Activated T-cell treated with anti-CD3 and anti-CD28 coated beads, Interleukin-2, amount 50 U/mL, for 4 hours (primary cell): ENCODE measurements around the gene SERBP1. TPM values are rescaled to one million over a fixed set of nuclear protein-coding genes. Genes with fewer than 3 reads are reported as not detected.
A peak's percentile ranks its signal among the peaks of the same experiment; 100 is the strongest.

ENCODE experiments used
- ATAC-seq, 2 donors: fragments of 200-7000 bp; cut with Tn5 transposase; one replicate each; pipeline ENCODE4 v1.10.0; 2021
- DNase-seq: peaks from one replicate; pipeline ENCODE4 v3.0.0-alpha.2; 2020
- H3K27me3 Mint-ChIP-seq: one replicate; pipeline ENCODE4 v1.8.0; 2021; ENCODE audit warnings: low read depth, mixed read lengths
- H3K36me3 Mint-ChIP-seq: one replicate; pipeline ENCODE4 v1.8.0; 2022; ENCODE audit warnings: mixed read lengths; ENCODE audit not compliant: insufficient read depth
- H3K4me1 Mint-ChIP-seq: one replicate; pipeline ENCODE4 v1.8.0; 2021; ENCODE audit warnings: low read depth, mixed read lengths
- H3K4me3 Mint-ChIP-seq: one replicate; pipeline ENCODE4 v1.8.0; 2021; ENCODE audit warnings: mild to moderate bottlenecking, moderate library complexity, mixed read lengths
- H3K9me3 Mint-ChIP-seq: one replicate; pipeline ENCODE4 v1.8.0; 2021; ENCODE audit warnings: mixed read lengths
- total RNA-seq, 3 donors: library from RNA; stranded (reverse); gene quantifications; one replicate each; pipeline ENCODE4 v1.2.1, GENCODE V29; 2021

SERBP1 gene
- 100 to 1,000 TPM; 753 to 907 (median 821) TPM for total RNA-seq

DNA sequence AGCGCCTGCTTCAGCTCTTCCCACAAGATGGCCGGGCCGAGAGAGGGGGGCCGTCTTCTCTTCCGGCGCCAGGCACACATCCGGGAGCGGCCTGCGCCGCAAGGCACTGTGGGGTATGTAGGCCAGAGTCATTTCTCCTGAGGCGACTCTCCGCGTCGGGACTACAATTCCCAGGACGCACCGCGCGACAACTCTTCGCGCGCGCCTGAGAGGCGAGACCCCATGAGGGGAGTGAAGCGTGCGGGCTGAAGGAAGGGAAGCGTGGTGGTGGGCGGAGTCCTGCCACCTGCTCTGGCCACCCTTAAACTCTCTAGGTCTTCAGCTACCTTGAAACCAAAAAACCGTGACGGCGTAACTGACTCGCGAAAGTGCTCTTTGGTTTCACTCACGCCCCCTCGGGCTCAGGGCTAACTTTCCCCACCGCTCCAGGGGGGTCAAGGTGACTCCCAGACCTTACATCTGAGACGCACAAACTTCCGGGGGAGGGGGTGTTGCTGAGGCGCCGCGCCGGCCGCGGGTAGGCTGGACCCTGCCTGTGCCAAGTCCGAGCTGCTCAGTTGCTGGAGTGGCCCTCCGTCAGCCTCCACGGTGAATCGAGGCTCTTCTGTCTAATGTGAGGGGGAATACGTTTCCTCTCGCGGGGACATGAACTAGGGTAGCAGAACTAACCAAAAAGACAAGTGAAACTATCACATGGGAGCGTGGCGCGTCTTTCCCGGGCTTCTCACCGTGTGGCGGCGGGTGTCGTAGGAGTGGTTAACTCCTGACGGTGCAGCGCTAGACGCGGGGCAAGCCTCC, at the start of gene SERBP1:
Gene SERBP1, minus strand, starts transcription at position 45 of the 798 bp plus-strand sequence. CDS start 102 bp downstream, outside the sequence.
- ATAC-seq (peak; percentile 86 to 90), DNase-seq (peak; percentile 92)
- H3K4me3 Mint-ChIP-seq: peak within 1 kb of the TSS; percentile 100
- no peaks in the 10 kb centered on the region for H3K27me3 Mint-ChIP-seq
- no peaks in the 10 kb centered on the region for H3K9me3 Mint-ChIP-seq
- peaks cover 42% of the 10 kb centered on the region for H3K4me1 Mint-ChIP-seq
- peaks cover 37% of the 10 kb centered on the region for H3K36me3 Mint-ChIP-seq

DNA sequence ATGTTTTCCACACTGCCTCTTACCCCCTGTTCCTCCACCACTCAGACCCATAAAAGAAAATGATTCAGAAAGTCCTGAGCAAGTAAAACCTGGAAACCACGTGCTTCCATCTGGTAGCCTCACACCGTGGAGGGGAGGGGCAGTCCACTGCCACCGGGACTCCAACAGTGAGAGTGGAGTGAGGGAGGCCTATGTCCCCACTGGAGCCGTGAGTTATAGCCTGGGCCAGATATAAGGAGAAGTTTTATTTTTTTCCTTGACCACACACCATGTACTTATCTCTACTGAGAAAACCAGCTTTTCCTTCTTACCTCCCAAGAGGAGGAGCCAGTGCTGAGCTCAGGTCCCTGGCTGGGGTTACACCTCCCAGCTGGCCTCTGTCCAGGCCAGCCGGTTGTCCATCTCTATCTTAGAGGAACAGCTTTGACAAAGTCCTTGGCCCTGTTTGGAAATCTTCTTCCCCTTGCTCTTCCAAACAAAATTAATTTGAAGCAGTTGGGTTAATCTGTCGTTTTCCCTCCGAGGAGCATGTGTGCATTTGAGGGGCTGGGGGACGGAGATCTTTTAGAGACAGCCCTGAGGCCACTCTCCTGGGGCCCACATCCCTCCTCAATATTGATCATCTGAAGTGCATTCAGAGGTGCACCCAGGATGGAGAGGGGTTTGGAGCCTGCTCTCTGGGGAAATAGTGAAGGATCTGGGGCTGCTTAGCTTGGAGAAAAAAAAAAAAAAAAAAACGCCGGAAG, 49.1 kb upstream of the SERBP1 start:
- H3K27me3 Mint-ChIP-seq: peaks cover 3% of the 10 kb centered on the region
- no peaks in the 10 kb centered on the region for H3K9me3 Mint-ChIP-seq
- no peak overlapping the region for H3K4me3 Mint-ChIP-seq
- H3K4me1 Mint-ChIP-seq: no peaks in the 10 kb centered on the region
- no peaks in the 10 kb centered on the region for H3K36me3 Mint-ChIP-seq
- ATAC-seq (peak; percentile 43 to 48), DNase-seq (no peak)

DNA sequence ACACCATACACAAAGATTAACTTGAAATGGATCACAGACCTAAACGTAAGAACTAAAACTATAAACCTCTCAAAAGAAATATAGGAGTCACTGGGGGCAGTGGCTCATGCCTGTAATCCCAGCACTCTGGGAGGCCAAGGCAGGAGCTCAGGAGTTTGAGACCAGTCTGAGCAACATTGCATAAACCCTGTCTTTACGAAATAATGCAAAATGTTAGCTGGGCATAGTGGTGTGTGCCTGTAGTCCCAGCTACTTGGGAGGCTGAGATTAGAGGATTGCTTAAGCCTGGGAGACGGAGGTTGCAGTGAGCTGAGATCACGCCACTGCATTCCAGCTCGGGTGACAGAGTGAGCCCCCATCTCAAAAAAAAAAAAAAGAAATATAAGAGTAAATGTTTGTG, 46.7 kb upstream of the SERBP1 start:
- ATAC-seq (no peak), DNase-seq (no peak)
- no peak overlapping the region for H3K4me3 Mint-ChIP-seq
- no peaks in the 10 kb centered on the region for H3K4me1 Mint-ChIP-seq
- H3K36me3 Mint-ChIP-seq: no peaks in the 10 kb centered on the region
- peaks cover 3% of the 10 kb centered on the region for H3K27me3 Mint-ChIP-seq
- no peaks in the 10 kb centered on the region for H3K9me3 Mint-ChIP-seq

DNA sequence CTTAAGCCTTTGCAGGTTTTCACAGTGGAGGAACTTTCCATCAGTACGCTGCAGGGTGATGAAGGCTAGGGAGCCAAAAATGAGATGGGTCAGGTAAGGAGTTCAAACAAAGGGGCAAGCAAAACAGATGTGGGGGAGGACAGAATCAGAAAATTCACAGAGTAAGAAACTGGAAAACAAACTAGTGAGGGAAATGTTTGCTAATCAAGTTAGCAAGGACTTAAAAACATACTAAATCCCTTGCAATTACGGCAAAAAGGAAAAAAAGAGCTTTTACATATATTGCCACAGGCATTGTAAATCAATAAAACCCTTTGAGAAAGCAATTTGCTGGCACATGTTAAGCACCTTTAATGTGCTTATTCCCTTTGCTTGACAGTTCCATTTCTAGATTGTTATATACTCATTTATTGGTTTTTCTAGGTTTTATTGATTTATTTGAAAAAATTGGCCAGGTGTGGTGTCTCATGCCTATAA, 45.8 kb upstream of the SERBP1 start:
- ATAC-seq (no peak), DNase-seq (no peak)
- Mint-ChIP-seq H3K36me3 (no peaks in the 10 kb centered on the region), H3K9me3 (no peaks in the 10 kb centered on the region), H3K4me1 (no peaks in the 10 kb centered on the region), H3K27me3 (peaks cover 3% of the 10 kb centered on the region), H3K4me3 (no peak overlapping the region)

DNA sequence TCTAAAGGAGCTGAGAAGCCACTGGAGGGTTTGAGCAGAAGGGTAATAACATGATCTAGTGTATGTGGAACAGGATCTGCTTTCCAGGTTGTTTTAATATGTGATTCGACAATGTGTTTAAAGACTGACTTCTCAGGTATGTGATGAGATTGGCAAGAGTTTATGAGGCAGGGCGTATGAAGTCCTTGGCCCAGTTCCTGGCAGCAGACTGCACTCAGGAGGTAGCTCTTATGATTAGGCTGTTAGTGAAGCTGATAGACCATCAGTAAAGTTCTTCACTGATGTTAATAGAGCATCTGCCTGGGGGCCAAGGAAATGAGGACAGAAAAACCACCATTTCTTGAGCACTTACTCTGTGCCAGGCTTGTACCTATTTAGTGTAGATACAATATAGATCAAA, 41.9 kb upstream of the SERBP1 start:
- ATAC-seq (no peak), DNase-seq (no peak)
- H3K36me3 Mint-ChIP-seq: no peaks in the 10 kb centered on the region
- H3K4me1 Mint-ChIP-seq: no peaks in the 10 kb centered on the region
- H3K27me3 Mint-ChIP-seq: peaks cover 3% of the 10 kb centered on the region
- no peaks in the 10 kb centered on the region for H3K9me3 Mint-ChIP-seq
- H3K4me3 Mint-ChIP-seq: no peak overlapping the region

DNA sequence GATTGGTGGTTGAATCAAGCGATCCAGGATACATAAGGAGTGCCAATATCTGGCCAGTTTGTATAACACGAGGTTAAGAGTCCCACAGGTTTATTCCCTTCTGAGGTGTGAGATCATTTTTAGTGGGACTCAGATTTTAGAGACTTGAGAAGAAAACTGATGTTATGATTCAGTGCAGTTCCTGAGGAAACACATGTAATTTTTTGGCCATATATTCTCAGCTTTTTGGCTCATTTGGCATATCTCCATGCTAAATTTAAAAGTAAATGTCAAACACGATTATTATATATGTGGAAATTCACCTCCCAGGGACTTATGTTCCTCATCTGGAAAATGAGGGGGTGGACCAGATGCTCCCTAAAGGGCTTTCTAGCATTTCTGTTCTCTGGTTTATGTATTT, 39.2 kb upstream of the SERBP1 start:
- Mint-ChIP-seq H3K4me3 (no peak overlapping the region), H3K4me1 (no peaks in the 10 kb centered on the region), H3K27me3 (no peaks in the 10 kb centered on the region), H3K9me3 (no peaks in the 10 kb centered on the region), H3K36me3 (no peaks in the 10 kb centered on the region)
- ATAC-seq: no peak
- no peak for DNase-seq

DNA sequence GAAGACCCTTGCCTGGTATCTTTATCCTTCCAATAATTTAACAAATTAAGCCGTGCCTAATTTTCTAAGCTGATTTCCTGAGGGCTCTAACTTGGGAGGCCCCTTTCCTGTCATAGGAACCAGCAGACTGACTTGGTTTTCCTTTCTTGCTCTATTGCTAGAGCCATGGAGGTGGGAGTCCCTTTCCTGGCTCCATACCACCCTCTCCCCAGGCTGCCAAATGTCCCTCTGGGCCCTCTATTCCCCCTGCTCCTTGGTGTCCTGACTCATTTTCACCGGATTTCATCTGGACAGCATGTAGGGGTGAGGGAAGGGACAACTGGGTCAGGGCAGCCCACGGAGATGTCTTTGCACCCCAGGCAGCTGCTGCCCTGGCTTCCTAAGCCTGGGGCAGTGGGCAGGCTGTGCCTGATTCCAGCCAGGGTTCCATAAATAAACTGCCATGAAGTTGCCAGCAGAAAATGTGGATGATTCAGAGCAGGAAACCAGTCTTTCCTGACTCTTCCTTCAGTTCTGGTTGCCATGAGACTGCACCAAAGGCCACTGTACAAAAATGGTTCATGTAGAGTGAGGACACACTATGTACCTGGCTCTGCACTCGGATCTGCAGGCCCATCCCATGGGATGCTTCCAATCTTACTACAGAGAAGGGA, 38.0 kb upstream of the SERBP1 start:
- DNase-seq (no peak), ATAC-seq (no peak)
- Mint-ChIP-seq H3K4me3 (no peak overlapping the region), H3K4me1 (no peaks in the 10 kb centered on the region), H3K9me3 (no peaks in the 10 kb centered on the region), H3K27me3 (no peaks in the 10 kb centered on the region), H3K36me3 (no peaks in the 10 kb centered on the region)

DNA sequence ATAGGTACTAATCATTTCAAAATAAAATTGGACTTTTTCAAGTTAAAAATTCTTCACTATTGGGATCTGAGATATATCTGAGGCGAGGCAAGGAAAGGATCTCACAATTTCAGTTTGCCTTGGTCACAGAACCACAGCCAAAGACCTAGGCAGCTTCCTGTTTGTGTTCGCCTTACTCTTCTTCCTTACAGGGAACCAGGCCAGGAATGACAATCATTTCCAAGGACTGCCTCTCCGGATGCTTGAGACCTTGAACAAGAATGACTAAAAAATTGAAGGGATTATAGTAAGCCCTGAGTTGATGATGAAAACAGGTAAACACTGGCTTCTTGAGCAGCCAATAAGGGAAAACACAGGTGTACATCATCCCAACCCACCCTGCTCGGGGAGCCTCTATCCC, 35.2 kb upstream of the SERBP1 start:
- no peaks in the 10 kb centered on the region for H3K36me3 Mint-ChIP-seq
- ATAC-seq (no peak), DNase-seq (no peak)
- no peaks in the 10 kb centered on the region for H3K27me3 Mint-ChIP-seq
- H3K4me3 Mint-ChIP-seq: no peak overlapping the region
- H3K9me3 Mint-ChIP-seq: no peaks in the 10 kb centered on the region
- no peaks in the 10 kb centered on the region for H3K4me1 Mint-ChIP-seq

DNA sequence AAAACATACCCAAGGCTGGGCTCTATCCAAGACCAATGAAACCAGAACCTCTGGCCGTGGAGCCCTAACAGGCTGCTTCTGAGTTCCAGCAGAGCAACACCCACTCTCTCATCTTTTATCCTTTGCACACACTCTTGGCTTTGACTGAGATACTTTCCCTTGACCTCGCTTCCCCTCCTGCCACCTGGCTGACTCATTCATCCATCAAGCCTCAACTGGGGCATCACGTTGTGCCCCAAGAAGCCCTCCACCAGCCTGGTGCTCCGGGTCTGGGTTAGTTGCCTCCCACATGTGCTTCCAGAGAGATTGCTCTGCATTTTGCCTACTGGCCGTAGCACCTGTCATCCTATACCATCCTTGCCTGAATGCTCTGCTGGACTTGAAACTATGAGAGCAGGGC, 34.5 kb upstream of the SERBP1 start:
- ATAC-seq (no peak), DNase-seq (no peak)
- no peaks in the 10 kb centered on the region for H3K4me1 Mint-ChIP-seq
- H3K9me3 Mint-ChIP-seq: no peaks in the 10 kb centered on the region
- H3K27me3 Mint-ChIP-seq: no peaks in the 10 kb centered on the region
- H3K36me3 Mint-ChIP-seq: no peaks in the 10 kb centered on the region
- H3K4me3 Mint-ChIP-seq: no peak overlapping the region

DNA sequence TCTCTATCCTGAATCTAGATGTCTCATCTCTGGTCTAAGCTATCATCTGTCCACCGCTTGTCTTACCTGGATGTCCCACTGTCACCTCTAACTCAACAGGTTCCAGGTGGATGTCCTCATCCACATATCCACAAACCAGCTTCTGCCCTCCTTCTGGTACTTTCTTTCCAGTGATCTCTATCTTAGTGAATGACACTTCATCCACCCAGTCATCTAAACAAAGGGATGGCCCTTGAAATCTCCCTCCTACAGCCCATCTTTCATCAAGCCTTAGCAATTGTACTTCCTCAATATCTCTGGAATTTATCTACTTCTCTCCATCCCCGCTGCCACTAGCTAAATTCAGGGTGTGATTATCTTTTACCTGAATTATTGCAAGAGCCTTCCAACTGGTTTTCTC, 33.9 kb upstream of the SERBP1 start:
- no peaks in the 10 kb centered on the region for H3K9me3 Mint-ChIP-seq
- H3K36me3 Mint-ChIP-seq: no peaks in the 10 kb centered on the region
- no peak overlapping the region for H3K4me3 Mint-ChIP-seq
- H3K27me3 Mint-ChIP-seq: no peaks in the 10 kb centered on the region
- ATAC-seq (no peak), DNase-seq (no peak)
- no peaks in the 10 kb centered on the region for H3K4me1 Mint-ChIP-seq

DNA sequence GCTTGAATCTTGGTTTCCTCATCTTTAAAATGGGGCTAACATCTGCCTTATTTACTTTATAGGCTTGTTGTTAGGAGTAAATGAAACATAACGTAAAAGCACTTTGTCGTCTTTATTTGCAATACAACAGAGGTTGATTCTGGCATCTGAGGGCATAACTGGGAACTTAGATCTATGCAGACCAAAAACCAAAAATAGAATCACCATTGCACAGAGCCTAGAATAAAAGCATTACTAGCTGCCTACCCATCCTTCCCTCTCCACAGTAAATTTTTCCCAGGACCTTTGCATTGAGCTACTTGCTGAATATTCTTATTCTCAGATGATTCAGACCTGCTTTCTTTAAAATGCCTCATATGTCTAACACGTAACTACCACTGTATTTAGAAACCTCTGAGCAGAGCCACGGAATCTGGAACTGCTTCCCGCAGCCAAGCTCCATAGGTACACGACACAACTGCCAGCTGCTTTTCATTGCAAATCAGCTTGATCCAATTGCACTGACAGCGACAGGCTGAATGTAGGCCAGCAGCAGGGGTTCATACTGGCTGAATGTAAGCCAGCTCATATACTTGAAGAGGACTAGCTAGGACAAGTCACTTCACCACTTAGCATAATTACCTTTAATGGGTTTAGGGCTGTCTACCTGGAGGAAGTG, 33.2 kb upstream of the SERBP1 start:
- Mint-ChIP-seq H3K9me3 (no peaks in the 10 kb centered on the region), H3K4me1 (no peaks in the 10 kb centered on the region), H3K4me3 (no peak overlapping the region), H3K27me3 (no peaks in the 10 kb centered on the region), H3K36me3 (no peaks in the 10 kb centered on the region)
- ATAC-seq (no peak), DNase-seq (no peak)

DNA sequence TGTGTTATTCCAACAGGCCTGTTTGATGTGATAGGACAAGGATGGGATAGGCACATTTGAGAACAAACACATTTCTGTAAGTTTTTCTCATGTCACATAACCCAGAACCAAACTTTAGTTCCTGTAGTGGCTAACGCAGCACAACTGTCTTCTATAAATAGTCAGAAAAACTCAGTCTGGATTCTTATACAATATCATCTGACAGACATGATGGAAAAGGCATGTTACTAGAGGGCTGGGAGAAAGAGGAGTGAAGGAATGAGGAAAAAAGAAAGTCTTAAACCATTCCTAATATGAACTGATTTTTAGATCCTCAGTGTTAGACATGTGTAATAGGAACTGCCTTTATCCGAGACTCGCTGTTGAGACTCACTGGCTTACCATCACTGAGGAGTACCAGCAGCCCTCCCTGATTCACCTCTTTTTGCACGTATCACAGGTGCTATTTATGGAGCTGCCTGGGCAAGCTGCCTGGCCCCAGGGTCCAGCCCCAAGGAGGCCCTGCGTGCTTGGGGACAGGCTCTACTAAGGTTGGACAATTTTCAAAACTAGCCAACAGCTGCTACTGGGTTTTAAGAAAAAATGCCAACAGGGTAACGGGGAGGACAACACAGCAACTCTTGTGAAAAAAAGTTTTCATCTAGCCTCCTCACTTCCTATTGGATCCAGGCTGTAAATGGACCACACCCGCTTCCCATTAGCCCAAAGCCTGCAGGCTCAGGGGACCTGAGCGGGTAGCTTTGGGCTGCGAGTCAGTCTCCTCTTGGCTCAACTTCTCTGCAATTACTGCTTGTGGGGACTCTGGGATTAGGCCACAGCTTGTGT, 30.7 kb upstream of the SERBP1 start:
- no peaks in the 10 kb centered on the region for H3K9me3 Mint-ChIP-seq
- no peaks in the 10 kb centered on the region for H3K36me3 Mint-ChIP-seq
- no peak overlapping the region for H3K4me3 Mint-ChIP-seq
- no peak for ATAC-seq
- no peaks in the 10 kb centered on the region for H3K4me1 Mint-ChIP-seq
- DNase-seq: no peak
- H3K27me3 Mint-ChIP-seq: no peaks in the 10 kb centered on the region

DNA sequence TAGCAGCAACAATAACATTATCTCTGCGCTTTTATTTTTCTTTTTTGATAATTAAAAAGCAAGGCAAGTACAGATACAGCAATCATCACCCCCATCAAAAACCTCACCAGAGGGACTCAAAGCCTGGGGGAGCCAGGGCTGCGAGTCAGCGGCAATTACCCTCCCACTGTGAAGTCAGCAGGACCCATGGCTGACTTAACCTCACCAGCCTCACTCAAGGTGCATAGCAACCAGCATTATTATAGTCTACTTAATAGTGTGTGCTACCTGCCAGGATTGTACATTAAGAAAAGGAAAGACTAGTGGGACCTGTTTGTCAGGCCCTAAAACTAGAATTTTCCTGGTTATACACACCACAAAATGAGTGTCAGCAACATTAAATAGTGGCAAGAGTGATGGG, 28.9 kb upstream of the SERBP1 start:
- Mint-ChIP-seq H3K27me3 (no peaks in the 10 kb centered on the region), H3K9me3 (no peaks in the 10 kb centered on the region), H3K36me3 (no peaks in the 10 kb centered on the region), H3K4me3 (no peak overlapping the region), H3K4me1 (no peaks in the 10 kb centered on the region)
- DNase-seq (no peak), ATAC-seq (peak in 1 of 2 donors; percentile 48)
